ENCODE measurements around the gene MSL3. TPM values are rescaled to one million over a fixed set of nuclear protein-coding genes. Genes with fewer than 3 reads are reported as not detected.
A peak's percentile ranks its signal among the peaks of the same experiment; 100 is the strongest.

Gene MSL3
- total RNA-seq, 1 donor from 2014 or later, result 27.7 TPM

- TF ChIP-seq CTCF (IDR thresholded peaks at IDR 0.05), result no peak
- intact Hi-C loops (cut with DNase I), result loop anchor here (10.0 kb wide), 1 partner anchor 243 kb away; no protein-coding TSS in a partner anchor
- H3K27ac ChIP-seq, result no peak overlapping the region
Measured at GRCh38 chrX:11778230-11778629, 20.2 kb downstream of the MSL3 start.

GRCh38 chrX:11781133-11781532 is 23.1 kb downstream of the MSL3 start:
- ATAC-seq, result no peak

More at GRCh38 chrX:11778230-11778629, 20.2 kb downstream of the MSL3 start:
- Histone ChIP-seq H3K4me1 (no peaks in the 10 kb centered on the region), H3K27me3 (no peaks in the 10 kb centered on the region), H3K4me3 (no peak overlapping the region), H3K36me3 (peaks cover 6% of the 10 kb centered on the region), H3K9me3 (no peaks in the 10 kb centered on the region)
- ATAC-seq, result no peak
- DNase-seq, result no peak

GRCh38 chrX:11781734-11782370 is 23.8 kb downstream of the MSL3 start:
- Histone ChIP-seq H3K4me1 (no peaks in the 10 kb centered on the region), H3K36me3 (no peaks in the 10 kb centered on the region), H3K9me3 (no peaks in the 10 kb centered on the region), H3K4me3 (no peak overlapping the region), H3K27me3 (no peaks in the 10 kb centered on the region), H3K27ac (no peak overlapping the region)
- DNase-seq (no peak), ATAC-seq (no peak)
- TF ChIP-seq CTCF (IDR thresholded peaks at IDR 0.05), result no peak
- intact Hi-C loops (cut with DNase I), result no loop called here

More at GRCh38 chrX:11781133-11781532, 23.1 kb downstream of the MSL3 start:
- Histone ChIP-seq H3K36me3 (no peaks in the 10 kb centered on the region), H3K27me3 (no peaks in the 10 kb centered on the region), H3K4me1 (no peaks in the 10 kb centered on the region), H3K27ac (no peak overlapping the region), H3K4me3 (no peak overlapping the region), H3K9me3 (no peaks in the 10 kb centered on the region)
- intact Hi-C loops (cut with DNase I), result no loop called here
- DNase-seq, result no peak
- TF ChIP-seq CTCF (IDR thresholded peaks at IDR 0.05), result no peak

- Histone ChIP-seq H3K36me3 (no peaks in the 10 kb centered on the region), H3K27me3 (no peaks in the 10 kb centered on the region), H3K4me3 (no peak overlapping the region), H3K27ac (no peak overlapping the region), H3K4me1 (no peaks in the 10 kb centered on the region), H3K9me3 (no peaks in the 10 kb centered on the region)
- intact Hi-C loops (cut with DNase I), result no loop called here
- ATAC-seq, result no peak
- TF ChIP-seq CTCF (IDR thresholded peaks at IDR 0.05), result no peak
- no peak for DNase-seq
Measured at GRCh38 chrX:11784543-11784942, 26.5 kb downstream of the MSL3 start.

GRCh38 chrX:11786862-11787261 is 28.8 kb downstream of the MSL3 start:
- Histone ChIP-seq H3K27ac (no peak overlapping the region), H3K27me3 (no peaks in the 10 kb centered on the region), H3K9me3 (no peaks in the 10 kb centered on the region), H3K4me3 (peak overlapping the region; percentile 16), H3K36me3 (no peaks in the 10 kb centered on the region), H3K4me1 (no peaks in the 10 kb centered on the region)
- no peak for DNase-seq
- intact Hi-C loops (cut with DNase I), result no loop called here
- ATAC-seq, result peak; percentile 28
- no peak for TF ChIP-seq CTCF (IDR thresholded peaks at IDR 0.05)
